KMS-11 (cell line): ENCODE measurements around the gene HCN2.

Source experiments
- H2AFZ ChIP-seq: fragments of 200-600 bp; sonication (generic); 2 replicates; pipeline ENCODE4 v1.6.1; 2016; ENCODE audit warnings: antibody characterized with exemption, mixed run types, low read depth
- H3K27ac ChIP-seq: fragments of 200-600 bp; sonication (generic); 2 replicates; pipeline ENCODE4 v1.6.1; 2016; ENCODE audit warnings: mild to moderate bottlenecking, mixed run types
- H3K27me3 ChIP-seq: fragments of 200-600 bp; sonication (generic); 2 replicates; pipeline ENCODE4 v1.6.1; 2017; ENCODE audit warnings: mild to moderate bottlenecking, low read depth, mixed run types, moderate library complexity; ENCODE audit not compliant: insufficient read depth
- H3K36me3 ChIP-seq: fragments of 200-600 bp; sonication (generic); 2 replicates; pipeline ENCODE4 v1.6.1; 2017; ENCODE audit warnings: mild to moderate bottlenecking, mixed run types; ENCODE audit not compliant: insufficient read depth
- H3K4me1 ChIP-seq: fragments of 200-600 bp; sonication (generic); 2 replicates; pipeline ENCODE4 v1.6.1; 2016; ENCODE audit warnings: mild to moderate bottlenecking, low read depth, mixed run types; ENCODE audit not compliant: poor library complexity, severe bottlenecking
- H3K4me2 ChIP-seq: fragments of 200-600 bp; sonication (generic); 2 replicates; pipeline ENCODE4 v1.7.0; 2016; ENCODE audit warnings: mild to moderate bottlenecking, mixed run types
- H3K4me3 ChIP-seq: fragments of 200-600 bp; sonication (generic); IDR thresholded peaks from 2 replicates; pipeline ENCODE4 v1.6.1; 2017; ENCODE audit warnings: low read depth, low read length, mixed read lengths; ENCODE audit not compliant: insufficient read depth
- H3K79me2 ChIP-seq: fragments of 200-600 bp; sonication (generic); 2 replicates; pipeline ENCODE4 v1.6.1; 2016; ENCODE audit warnings: low read depth, mixed run types; ENCODE audit not compliant: insufficient read depth
- H3K9ac ChIP-seq: fragments of 200-600 bp; sonication (generic); 2 replicates; pipeline ENCODE4 v1.6.1; 2016; ENCODE audit warnings: mild to moderate bottlenecking, mixed run types
- H4K20me1 ChIP-seq: fragments of 200-600 bp; sonication (generic); 2 replicates; pipeline ENCODE4 v1.6.1; 2016; ENCODE audit warnings: mild to moderate bottlenecking, mixed run types; ENCODE audit not compliant: insufficient read depth
- TF ChIP-seq, protein P1 (sequence below): fragments of 200-600 bp; sonication (generic); conservative IDR thresholded peaks from 2 replicates; pipeline ENCODE4 v1.6.1; 2017; ENCODE audit warnings: low read depth, mild to moderate bottlenecking, antibody characterized with exemption, low read length, moderate library complexity, mixed read lengths

HCN2 gene

DNA sequence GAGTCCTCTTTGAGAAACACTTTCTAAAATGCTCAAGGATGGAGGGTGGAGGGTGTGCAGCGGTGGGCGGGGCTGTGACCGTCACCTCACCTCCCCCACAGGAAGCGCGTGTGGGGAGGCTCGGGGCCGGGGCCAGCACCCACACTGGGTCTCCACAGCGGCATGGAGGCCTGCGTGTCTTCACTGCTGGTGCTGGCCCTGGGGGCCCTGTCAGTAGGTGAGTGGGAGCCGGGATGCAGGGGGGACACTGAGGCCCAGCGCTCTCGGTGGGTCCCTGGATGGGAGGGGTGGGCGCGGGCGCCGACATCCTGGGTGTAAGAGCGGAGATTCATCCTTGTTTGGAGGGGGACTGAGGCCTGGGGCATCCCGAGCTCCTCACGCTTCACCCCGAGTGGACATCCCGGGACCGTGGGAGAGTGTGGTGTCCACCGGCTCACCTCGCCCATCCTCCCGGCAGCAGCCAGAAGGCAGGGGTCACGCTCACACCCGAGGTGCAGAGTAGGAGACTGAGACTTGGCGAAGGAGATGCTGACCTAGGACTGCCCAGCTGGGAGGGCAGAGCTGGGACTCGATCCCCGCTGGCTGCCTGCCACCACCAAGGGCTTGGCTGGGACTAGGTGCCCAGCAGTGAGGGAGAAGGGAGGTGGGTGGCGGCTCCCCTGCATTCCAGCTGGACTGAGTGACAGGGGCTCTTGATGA, 45.6 kb upstream of the HCN2 start, which contains the start of gene GZMM:
TSS of gene GZMM (plus strand) at position 144 of the 699 bp plus-strand sequence. CDS start at position 163, 19 bp downstream.
- H3K36me3 ChIP-seq = no peaks in the 10 kb centered on the region
- H3K79me2 ChIP-seq = no peaks in the 10 kb centered on the region
- no peak within 1 kb of the TSS for H3K27ac ChIP-seq
- TF ChIP-seq, protein P1, sequence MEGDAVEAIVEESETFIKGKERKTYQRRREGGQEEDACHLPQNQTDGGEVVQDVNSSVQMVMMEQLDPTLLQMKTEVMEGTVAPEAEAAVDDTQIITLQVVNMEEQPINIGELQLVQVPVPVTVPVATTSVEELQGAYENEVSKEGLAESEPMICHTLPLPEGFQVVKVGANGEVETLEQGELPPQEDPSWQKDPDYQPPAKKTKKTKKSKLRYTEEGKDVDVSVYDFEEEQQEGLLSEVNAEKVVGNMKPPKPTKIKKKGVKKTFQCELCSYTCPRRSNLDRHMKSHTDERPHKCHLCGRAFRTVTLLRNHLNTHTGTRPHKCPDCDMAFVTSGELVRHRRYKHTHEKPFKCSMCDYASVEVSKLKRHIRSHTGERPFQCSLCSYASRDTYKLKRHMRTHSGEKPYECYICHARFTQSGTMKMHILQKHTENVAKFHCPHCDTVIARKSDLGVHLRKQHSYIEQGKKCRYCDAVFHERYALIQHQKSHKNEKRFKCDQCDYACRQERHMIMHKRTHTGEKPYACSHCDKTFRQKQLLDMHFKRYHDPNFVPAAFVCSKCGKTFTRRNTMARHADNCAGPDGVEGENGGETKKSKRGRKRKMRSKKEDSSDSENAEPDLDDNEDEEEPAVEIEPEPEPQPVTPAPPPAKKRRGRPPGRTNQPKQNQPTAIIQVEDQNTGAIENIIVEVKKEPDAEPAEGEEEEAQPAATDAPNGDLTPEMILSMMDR = no peak
- H3K9ac ChIP-seq = no peak within 1 kb of the TSS
- peaks cover 2% of the 10 kb centered on the region; the same call in 1 of the 2 replicates for H3K27me3 ChIP-seq
- no peaks in the 10 kb centered on the region for H4K20me1 ChIP-seq
- no peaks in the 10 kb centered on the region for H3K4me1 ChIP-seq
- no peak within 1 kb of the TSS for H3K4me3 ChIP-seq
- H3K4me2 ChIP-seq = no peak within 1 kb of the TSS
- no peak within 1 kb of the TSS for H2AFZ ChIP-seq

DNA sequence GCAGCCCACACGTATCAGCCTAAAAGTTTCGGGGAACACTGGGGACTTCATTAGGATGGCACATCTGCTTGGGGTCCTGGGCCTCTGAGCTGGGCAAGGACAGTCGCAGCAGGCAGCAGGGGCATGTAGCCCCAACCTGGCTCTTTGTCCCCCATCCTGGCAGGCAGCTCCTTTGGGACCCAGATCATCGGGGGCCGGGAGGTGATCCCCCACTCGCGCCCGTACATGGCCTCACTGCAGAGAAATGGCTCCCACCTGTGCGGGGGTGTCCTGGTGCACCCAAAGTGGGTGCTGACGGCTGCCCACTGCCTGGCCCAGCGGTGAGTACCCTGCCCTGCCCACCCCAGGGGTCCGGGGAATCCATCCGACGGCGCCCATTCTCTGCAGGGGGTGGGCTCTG, 42.6 kb upstream of the HCN2 start:
- Histone ChIP-seq H3K79me2 (no peaks in the 10 kb centered on the region), H3K9ac (no peak overlapping the region), H2AFZ (no peak overlapping the region), H3K27me3 (peaks cover 15% of the 10 kb centered on the region; the same call in 1 of the 2 replicates), H3K27ac (no peak overlapping the region), H3K4me2 (no peak overlapping the region), H3K4me1 (no peaks in the 10 kb centered on the region), H3K4me3 (no peak overlapping the region), H3K36me3 (no peaks in the 10 kb centered on the region), H4K20me1 (no peaks in the 10 kb centered on the region)
- TF ChIP-seq, protein P1 = no peak

DNA sequence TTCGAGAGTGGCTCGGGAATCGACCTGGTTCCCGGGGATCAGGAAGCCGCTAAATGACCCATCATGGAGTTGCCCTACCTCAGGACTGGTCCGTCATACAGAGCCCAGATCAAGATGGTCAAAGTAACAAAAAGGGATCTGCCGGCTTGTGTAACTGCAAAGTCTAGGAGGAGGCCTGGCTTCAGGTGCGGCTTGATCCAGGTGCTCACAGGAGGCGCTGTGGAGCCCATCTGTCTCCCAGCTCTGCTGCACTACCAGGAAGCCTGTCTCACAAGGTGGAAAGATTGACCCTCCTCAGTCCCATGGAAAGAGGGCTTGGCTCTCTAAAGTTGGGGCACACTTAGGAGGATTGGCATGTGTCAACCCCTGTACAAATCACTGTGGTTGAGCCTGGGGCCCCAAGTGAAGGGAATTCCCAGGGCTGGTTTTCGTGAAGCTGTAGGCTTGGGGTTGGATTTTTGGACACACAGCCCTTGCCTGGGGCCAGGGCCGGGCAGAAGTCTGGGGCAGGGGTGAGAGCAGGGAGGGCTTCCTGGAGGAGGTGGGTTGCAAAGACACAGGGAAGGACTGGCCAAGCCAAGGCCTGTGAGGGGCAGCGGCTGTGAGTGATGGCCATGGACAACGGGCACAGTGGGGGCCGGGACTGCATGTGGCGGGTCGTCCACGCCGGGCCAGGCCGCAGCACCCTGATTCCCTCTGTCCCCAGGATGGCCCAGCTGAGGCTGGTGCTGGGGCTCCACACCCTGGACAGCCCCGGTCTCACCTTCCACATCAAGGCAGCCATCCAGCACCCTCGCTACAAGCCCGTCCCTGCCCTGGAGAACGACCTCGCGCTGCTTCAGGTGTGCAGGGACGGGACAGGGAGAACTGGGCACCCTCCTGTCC, 41.6 kb upstream of the HCN2 start:
- H3K4me3 ChIP-seq = no peak overlapping the region
- TF ChIP-seq, protein P1 = no peak
- no peak overlapping the region for H2AFZ ChIP-seq
- H3K4me1 ChIP-seq = no peaks in the 10 kb centered on the region
- H3K9ac ChIP-seq = no peak overlapping the region
- peaks cover 22% of the 10 kb centered on the region; the same call in 1 of the 2 replicates for H3K27me3 ChIP-seq
- H3K79me2 ChIP-seq = no peaks in the 10 kb centered on the region
- no peaks in the 10 kb centered on the region for H3K36me3 ChIP-seq
- no peaks in the 10 kb centered on the region for H4K20me1 ChIP-seq
- H3K4me2 ChIP-seq = no peak overlapping the region
- H3K27ac ChIP-seq = no peak overlapping the region

DNA sequence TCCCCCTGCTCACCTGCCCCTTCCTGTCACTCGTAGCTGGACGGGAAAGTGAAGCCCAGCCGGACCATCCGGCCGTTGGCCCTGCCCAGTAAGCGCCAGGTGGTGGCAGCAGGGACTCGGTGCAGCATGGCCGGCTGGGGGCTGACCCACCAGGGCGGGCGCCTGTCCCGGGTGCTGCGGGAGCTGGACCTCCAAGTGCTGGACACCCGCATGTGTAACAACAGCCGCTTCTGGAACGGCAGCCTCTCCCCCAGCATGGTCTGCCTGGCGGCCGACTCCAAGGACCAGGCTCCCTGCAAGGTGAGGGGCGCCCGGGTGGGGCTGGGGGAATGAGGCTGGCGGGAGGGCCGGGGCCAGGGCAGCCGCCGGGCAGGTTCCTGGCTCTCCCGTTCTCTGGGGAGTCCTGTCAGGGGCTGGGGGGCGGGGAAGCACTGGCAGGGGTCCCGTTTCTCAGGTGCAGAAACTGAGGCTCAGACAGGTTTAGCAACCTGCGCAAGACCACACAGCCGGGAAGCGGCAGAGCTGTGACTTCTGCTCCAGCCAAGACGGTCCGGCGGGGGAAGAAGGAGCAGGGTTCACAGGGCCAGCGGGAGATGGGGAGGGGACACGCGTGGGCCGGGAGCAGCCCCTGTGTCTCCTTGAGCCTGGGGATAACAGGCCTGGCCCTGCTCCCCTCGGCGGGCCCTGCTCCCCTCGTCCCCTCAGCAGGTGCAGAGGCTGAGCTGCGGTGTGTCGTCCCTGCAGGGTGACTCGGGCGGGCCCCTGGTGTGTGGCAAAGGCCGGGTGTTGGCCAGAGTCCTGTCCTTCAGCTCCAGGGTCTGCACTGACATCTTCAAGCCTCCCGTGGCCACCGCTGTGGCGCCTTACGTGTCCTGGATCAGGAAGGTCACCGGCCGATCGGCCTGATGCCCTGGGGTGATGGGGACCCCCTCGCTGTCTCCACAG, 40.5 kb upstream of the HCN2 start:
- Histone ChIP-seq H3K79me2 (no peaks in the 10 kb centered on the region), H3K4me1 (no peaks in the 10 kb centered on the region), H3K27ac (no peak overlapping the region), H2AFZ (no peak overlapping the region), H3K36me3 (no peaks in the 10 kb centered on the region), H3K4me3 (no peak overlapping the region), H3K4me2 (no peak overlapping the region), H4K20me1 (no peaks in the 10 kb centered on the region), H3K27me3 (peaks cover 31% of the 10 kb centered on the region; the same call in 1 of the 2 replicates), H3K9ac (no peak overlapping the region)
- TF ChIP-seq, protein P1 = no peak
